Epithelial cell of esophagus (primary cell): ENCODE data around the gene NRXN3.

Experiments
- DNase-seq: peaks from one replicate; pipeline ENCODE4 v3.0.0; 2010; ENCODE audit warnings: low read depth
- H3K4me3 ChIP-seq: 2 replicates; pipeline ENCODE4 v1.5.1; 2011; ENCODE audit warnings: mild to moderate bottlenecking, low read length, control low read depth
- TF ChIP-seq, protein P1 (sequence below): IDR thresholded peaks from 2 replicates; pipeline ENCODE4 v1.5.1; 2011; ENCODE audit warnings: low read depth, mild to moderate bottlenecking, low read length, control low read depth, inconsistent platforms; ENCODE audit not compliant: insufficient read depth; ENCODE audit errors: missing control alignments

Gene NRXN3

GRCh38 chr14:78592616-78593219 lies 422.5 kb downstream of the NRXN3 start:
- no peak for DNase-seq
- TF ChIP-seq, protein P1, sequence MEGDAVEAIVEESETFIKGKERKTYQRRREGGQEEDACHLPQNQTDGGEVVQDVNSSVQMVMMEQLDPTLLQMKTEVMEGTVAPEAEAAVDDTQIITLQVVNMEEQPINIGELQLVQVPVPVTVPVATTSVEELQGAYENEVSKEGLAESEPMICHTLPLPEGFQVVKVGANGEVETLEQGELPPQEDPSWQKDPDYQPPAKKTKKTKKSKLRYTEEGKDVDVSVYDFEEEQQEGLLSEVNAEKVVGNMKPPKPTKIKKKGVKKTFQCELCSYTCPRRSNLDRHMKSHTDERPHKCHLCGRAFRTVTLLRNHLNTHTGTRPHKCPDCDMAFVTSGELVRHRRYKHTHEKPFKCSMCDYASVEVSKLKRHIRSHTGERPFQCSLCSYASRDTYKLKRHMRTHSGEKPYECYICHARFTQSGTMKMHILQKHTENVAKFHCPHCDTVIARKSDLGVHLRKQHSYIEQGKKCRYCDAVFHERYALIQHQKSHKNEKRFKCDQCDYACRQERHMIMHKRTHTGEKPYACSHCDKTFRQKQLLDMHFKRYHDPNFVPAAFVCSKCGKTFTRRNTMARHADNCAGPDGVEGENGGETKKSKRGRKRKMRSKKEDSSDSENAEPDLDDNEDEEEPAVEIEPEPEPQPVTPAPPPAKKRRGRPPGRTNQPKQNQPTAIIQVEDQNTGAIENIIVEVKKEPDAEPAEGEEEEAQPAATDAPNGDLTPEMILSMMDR, result no peak
- H3K4me3 ChIP-seq, result no peak overlapping the region

GRCh38 chr14:78593949-78594348 lies 423.8 kb downstream of the NRXN3 start:
- TF ChIP-seq, protein P1, result no peak
- no peak overlapping the region for H3K4me3 ChIP-seq

GRCh38 chr14:78595797-78596196 lies 425.6 kb downstream of the NRXN3 start:
- DNase-seq, result peak; percentile 0
- no peak overlapping the region for H3K4me3 ChIP-seq
- TF ChIP-seq, protein P1, result peak; percentile 29

More at GRCh38 chr14:78593949-78594348, 423.8 kb downstream of the NRXN3 start:
- no peak for DNase-seq

DNA sequence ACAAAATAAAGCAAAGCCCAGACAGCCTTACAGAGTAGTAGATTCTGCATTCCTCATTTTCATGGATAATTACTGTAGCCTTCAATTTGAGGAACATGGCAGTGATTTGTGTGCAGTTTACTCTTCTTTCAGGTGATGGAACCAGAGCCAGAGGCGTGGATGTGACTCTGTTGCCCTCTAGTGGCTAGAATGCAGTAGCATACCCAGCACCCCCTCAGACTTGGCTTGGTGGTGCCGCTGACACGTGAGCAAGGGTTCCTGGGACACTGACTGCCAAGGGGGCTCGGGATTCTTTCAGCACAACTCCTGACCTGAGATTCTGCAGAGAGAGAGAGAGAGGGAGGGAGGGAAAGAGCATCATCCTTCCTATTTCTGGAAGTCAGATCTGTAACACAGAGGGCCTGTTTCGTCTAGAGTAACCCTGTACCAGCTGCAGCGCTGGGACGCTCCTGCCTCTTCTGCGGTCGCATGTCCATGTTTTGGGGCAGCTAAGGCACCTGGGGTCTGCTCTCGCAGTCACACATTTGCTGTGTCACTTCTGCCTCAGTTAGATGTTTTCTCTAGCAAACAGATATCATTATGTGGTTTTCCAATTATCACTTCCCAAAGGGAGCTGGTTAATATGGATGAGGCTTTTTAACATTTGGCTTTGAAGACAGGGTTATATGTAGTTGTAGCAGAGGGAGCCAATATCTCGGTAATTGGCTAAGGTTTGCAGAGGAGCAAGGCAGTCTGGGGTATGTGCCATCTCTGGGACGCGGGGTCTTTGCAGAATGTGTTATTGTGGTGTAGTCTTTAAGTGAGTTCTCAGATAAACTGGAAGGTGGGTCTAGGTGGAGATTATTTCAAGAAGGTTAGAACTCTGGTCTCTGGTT lies 428.1 kb downstream of the NRXN3 start:
- peak; percentile 60 for DNase-seq
- TF ChIP-seq, protein P1, result peak; percentile 97
- no peak overlapping the region for H3K4me3 ChIP-seq

DNA sequence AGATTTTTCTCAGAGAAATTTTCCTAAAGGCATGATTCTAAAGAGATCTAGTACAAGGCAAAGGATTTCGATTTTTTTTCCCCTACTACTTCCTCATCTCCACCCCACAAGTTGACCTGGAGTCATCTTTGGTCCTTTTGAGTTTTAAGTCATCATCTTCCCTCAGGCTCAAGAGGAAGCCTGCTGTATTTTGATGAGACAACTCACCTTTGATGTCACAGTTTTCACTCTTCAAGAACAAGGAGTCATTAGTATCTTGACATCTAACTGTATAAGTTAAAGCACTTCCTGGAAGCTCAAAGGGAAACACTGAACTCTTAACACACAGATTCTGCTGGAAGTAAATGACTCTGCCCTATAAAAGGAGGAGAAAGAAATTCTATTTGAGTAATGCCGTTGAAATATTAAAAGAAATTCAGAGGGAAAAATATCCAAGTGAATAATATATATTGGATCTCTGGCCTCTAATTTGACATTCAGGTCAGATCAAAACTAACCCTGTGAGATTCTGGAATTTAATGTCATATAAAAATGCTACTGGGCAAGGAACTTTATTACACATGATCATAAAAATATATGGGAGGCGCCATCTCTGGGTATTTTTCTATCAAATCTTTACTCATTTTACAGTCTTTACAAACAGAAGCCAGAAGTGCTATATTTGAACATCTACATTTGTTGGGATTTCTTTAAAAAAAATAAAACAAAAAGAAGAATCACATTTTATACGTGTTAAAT lies 435.0 kb downstream of the NRXN3 start:
- TF ChIP-seq, protein P1, result no peak
- no peak for DNase-seq
- no peak overlapping the region for H3K4me3 ChIP-seq

- TF ChIP-seq, protein P1, result no peak
- peak; percentile 4 for DNase-seq
- no peak overlapping the region for H3K4me3 ChIP-seq
These were observed 435.8 kb downstream of the NRXN3 start for GRCh38 chr14:78605897-78606500.
